Inflammatory macrophage treated with lipopolysaccharide for 4 hours (primary cell): ENCODE data around the gene SORCS2.

Experiments used
- DNase-seq: peaks from one replicate; pipeline ENCODE4 v3.0.0-alpha.2; 2020

SORCS2 gene

GRCh38 chr4:7294176-7294756 is 101.9 kb downstream of the SORCS2 start:
- DNase-seq = no peak

- DNase-seq = no peak
Observed at GRCh38 chr4:7295197-7295910, 103.0 kb downstream of the SORCS2 start.

DNA sequence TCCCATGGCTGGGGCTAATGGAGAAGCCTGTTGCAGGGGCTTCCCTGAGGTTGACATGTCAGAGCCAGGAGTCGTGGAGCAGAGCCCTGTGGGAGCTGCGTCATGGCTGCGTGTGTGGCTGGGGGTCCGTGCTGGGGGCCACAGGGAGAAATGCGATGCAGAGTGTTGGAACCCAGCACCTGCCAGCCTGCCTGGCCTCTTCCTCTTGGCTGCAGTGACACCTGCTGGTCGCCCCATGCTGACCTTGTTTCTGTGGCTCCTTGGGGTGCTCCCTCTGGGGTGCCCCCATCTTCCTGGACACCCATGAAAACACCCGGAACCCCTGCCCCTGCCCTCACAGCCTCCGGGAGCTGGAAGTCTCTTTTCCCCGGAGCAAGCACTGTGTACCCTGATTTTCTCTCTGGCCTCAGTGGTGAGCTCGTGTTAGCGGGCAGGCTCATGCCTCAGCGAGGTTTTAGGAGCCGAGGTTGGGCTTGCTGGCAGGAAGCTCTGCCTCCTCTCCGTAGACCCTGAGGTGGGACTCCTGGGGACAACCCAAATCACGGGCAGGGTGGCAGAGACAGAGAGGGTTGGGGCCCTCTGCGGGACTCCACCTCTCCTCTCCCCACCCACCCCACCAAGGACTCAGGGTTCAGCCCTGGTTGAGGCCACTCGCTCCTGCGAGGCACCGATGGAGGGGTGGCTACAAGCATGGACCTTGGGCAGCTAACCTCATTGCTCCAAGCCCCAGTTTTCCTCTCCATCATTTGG is 103.7 kb downstream of the SORCS2 start:
- no peak for DNase-seq

GRCh38 chr4:7296661-7297335 is 104.5 kb downstream of the SORCS2 start:
- DNase-seq = no peak

- DNase-seq = no peak
Observed at GRCh38 chr4:7297374-7297773, 105.0 kb downstream of the SORCS2 start.

GRCh38 chr4:7297881-7298280 is 105.5 kb downstream of the SORCS2 start:
- DNase-seq = no peak

DNA sequence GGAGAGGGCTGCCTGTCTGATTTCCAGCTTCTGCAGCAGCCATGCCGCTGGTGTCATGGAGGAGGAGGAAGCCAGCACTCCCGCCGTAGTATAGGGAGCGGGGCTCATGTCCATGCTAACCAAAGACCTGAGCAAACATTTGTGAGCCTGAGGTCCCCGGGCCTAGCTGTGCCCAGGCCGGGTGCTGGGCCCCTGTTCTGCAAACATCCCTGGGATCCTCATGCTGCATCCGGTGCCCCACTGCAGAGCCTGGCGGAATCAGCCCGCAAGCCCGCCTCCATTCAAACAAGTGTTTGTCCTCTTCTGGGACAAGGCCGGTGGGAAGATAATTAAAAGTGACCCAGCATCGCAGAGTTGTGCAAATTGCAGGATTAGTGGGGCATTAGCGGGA is 106.3 kb downstream of the SORCS2 start:
- DNase-seq = no peak

GRCh38 chr4:7299010-7299907 is 106.9 kb downstream of the SORCS2 start:
- no peak for DNase-seq

DNA sequence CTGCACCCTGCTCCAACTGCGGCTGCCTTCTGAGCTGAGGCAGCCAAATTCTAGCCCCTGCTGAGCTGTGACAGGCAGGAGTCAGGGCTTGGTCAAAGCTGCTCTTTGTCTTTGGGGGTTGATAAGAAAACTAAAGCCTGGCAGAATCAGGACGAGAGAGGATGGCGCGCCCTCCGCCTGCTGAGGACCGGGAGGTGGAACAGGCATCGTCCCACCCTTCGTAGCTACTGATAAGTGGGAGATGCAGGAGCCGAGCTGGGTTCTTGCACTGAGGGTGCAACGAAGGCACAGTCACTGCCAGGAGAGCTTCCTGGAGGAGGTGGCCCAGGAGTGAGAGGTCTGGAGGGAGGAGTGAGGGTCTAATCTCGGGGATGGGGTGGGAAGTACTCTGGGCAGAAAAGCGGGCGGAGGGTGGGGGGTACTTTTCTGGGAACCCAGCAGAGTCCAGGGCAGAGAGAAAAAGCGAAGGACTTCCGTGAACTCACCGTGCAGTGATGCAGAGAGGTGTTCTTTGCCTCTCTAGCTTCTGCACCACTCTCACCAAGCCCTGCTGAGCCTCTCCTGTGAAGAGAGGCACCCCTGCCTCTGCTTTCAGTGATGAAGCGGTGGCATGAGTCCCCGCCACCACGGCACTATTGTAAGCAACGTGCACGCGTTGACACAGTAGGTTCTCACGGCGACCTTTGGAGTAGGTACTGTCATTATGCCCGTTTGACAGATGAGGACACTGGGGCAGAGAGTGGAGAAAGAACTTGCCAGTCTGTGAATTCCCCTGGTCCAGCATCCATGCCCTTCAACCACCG is 107.8 kb downstream of the SORCS2 start:
- DNase-seq = no peak

GRCh38 chr4:7300711-7301095 is 108.4 kb downstream of the SORCS2 start:
- DNase-seq = no peak

- no peak for DNase-seq
Observed at GRCh38 chr4:7301126-7301785, 108.9 kb downstream of the SORCS2 start.

DNA sequence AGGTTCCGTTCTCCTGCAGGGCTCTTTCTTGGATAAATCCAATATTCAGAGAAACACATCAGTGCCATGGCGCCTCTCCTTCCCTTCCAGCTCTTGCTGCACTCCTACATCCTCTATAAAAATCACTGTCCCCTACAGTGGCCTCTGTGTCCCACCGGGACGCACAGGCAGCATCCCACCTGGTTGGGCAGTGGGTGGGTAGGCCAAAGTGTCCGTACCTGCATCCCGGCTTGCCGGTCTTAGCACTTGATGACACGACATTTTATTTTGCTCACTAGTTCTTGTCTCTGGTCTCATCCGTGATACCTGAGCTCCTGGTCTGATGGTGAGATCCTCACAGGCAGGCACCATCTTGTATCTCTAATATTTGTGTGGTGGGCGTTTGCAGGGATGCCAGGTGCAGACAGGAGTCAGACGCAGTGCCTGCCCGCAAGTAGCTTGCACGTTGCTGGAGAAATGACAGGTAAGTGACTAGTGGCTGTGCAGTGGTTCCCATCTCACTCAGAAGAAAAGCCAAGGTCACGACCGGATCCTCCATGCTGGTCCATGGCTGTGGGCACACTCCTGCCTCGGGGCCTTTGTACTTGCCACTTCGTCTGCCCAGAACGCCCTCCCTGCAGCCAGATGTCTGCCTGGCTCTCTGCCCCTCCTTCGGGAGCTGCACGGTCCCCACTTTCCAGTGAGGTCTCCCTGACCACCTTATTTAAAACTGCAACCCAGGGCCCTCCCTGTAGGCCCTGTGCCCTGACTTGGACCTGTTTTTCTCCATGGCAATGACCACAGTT is 109.7 kb downstream of the SORCS2 start:
- DNase-seq = no peak

- no peak for DNase-seq
Observed at GRCh38 chr4:7302781-7303404, 110.6 kb downstream of the SORCS2 start.

DNA sequence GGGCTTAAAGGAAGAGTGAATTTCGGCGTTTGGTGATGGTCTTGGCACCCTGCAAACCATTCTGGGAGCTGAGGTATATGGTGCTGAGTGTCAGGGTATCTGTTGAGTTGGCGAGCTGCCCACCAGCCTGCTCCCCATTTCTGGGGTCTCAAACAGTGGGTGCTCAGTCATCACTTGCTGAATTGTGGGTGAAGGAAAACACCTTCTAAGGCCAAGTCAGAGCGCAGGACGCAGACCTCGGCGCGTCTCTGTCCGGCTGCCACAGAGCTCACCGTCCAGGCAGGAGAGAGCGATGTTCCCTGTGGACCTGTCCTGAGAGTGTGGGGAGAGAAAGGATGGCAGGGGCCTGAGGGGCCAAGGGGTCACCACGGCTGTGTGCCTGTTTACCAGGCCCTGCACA is 111.2 kb downstream of the SORCS2 start:
- no peak for DNase-seq

- no peak for DNase-seq
Observed at GRCh38 chr4:7304436-7304835, 112.1 kb downstream of the SORCS2 start.

DNA sequence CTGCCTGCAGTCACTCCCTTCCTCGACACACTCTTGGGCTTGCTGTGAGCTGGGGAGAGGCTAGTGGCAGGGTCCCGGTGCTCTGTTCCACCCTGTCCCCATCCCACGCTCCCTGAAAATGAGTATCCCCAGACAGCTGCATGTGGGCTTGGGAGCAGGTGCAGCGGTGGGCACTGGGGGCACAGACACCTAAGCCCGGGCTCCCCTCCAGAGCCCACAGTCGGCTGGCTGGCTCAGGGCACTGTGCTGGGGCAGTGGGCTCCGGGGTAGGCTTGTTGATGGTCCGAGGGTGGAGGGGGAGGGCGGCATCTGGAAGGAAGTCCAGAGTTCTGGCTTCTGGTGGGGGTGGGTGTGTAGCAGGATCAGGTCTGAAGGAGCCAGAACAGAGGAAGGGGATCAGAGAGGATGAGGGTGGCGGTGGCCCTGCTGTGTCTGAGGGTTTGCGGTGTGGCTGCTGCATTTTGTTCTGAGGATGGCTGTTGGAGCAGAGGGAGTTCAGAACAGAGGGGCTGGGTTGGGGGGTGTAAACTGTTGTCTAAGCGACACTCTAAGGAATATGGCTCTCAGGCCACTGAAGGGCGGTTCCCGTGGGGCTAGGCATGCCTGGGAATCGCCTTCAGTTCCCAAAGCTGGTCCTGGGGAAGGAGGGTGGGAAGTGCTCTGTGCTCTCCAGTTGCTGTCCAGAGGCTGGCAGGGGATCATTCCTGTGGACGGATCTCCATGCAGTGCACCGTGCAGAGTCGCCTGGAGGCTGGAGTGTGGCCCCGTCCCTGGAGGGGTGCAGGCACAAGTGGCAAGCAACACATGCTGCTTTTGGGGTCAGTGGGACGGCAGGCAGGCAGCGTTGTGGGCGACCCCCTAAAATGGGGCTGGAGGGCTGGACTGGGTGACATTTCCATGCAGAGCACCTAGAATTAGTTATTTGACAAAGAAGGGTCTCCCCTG is 114.0 kb downstream of the SORCS2 start:
- no peak for DNase-seq

GRCh38 chr4:7306986-7307385 is 114.6 kb downstream of the SORCS2 start:
- no peak for DNase-seq

DNA sequence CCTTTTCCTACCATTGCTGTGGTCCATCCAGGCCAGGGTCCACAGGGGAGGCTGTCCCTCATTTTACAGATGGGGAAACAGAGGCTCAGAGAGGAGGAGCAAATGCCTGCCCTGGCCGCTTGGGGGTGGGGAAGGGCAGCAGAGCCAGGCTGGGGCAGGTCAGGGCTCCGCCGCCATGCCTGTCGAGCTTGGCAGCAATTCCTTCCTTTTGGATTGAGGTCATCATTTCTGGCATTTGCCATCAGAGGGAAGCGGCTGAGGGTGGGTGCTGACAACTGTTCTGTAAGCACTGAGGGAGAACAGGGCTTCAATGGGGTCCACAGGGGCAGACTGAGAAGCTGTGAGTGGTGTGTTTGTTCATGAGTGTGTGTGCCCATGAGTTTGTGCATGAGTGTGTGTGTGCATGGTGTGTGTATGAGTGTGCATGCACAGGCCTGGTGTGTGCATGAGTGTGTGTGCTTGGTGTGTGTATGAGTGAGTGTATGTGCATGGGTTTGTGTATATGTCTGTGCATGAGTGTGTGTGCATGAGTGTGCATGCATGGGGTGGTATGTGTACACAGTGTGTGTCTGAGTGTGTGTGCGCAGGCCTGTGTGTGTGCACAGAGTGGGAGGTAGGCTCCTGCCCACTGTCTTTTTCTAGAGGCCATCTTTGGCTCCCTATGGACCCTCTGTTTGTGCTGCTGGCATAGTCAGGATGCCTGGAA is 115.2 kb downstream of the SORCS2 start:
- DNase-seq = no peak
